Measurements from ENCODE around the gene ATP6V0E2. TPM values are rescaled to one million over a fixed set of nuclear protein-coding genes. Genes with fewer than 3 reads are reported as not detected.

ATP6V0E2 gene
- total and polyA plus RNA-seq, 2 experiments from 2014 or later, result 11.6 to 25.6 TPM

- Histone ChIP-seq H3K9me3 (ENCODE audit: low read depth) (no peaks in the 10 kb centered on the region), H3K27ac (no peak overlapping the region), H3K27me3 (no peaks in the 10 kb centered on the region), H3K79me2 (no peaks in the 10 kb centered on the region), H3K36me3 (replicated peaks; ENCODE audit: insufficient read depth, low read depth) (no peaks in the 10 kb centered on the region), H3K4me2 (no peak overlapping the region), H3K9me2 (replicated peaks; ENCODE audit: insufficient read depth) (no peaks in the 10 kb centered on the region), H3K4me1 (ENCODE audit: insufficient read depth) (no peaks in the 10 kb centered on the region), H4K20me1 (ENCODE audit: insufficient read depth, poor library complexity, severe bottlenecking) (no peaks in the 10 kb centered on the region), H3K4me3 (no peak overlapping the region), H2AFZ (no peak overlapping the region)
- WGBS (ENCODE audit: low lambda C conversion rate, missing lambda C conversion rate), result 83% methylated on average over 5 of the region's 5 CpGs
- no peak for DNase-seq (ENCODE audit: low spot score)
- TF ChIP-seq EZH2phosphoT487 (IDR thresholded peaks at IDR 0.05; ENCODE audit: low read depth, severe bottlenecking, unreplicated experiment), result no peak
- TF ChIP-seq EZH2 (IDR thresholded peaks at IDR 0.05; ENCODE audit: borderline replicate concordance), result no peak
- no peak for TF ChIP-seq CTCF (IDR thresholded peaks at IDR 0.05; ENCODE audit: poor library complexity)
Observed at GRCh38 chr7:149845257-149845980, 28.4 kb upstream of the ATP6V0E2 start.

GRCh38 chr7:149846021-149846420 is 27.7 kb upstream of the ATP6V0E2 start:
- TF ChIP-seq EZH2 (IDR thresholded peaks at IDR 0.05; ENCODE audit: borderline replicate concordance) (no peak), CTCF (IDR thresholded peaks at IDR 0.05; ENCODE audit: poor library complexity) (no peak), EZH2phosphoT487 (IDR thresholded peaks at IDR 0.05; ENCODE audit: low read depth, severe bottlenecking, unreplicated experiment) (no peak)
- Histone ChIP-seq H3K79me2 (no peaks in the 10 kb centered on the region), H4K20me1 (ENCODE audit: insufficient read depth, poor library complexity, severe bottlenecking) (no peaks in the 10 kb centered on the region), H2AFZ (no peak overlapping the region), H3K9me2 (replicated peaks; ENCODE audit: insufficient read depth) (no peaks in the 10 kb centered on the region), H3K4me1 (ENCODE audit: insufficient read depth) (no peaks in the 10 kb centered on the region), H3K4me3 (no peak overlapping the region), H3K27me3 (no peaks in the 10 kb centered on the region), H3K9me3 (ENCODE audit: low read depth) (no peaks in the 10 kb centered on the region), H3K4me2 (no peak overlapping the region), H3K36me3 (replicated peaks; ENCODE audit: insufficient read depth, low read depth) (no peaks in the 10 kb centered on the region), H3K27ac (no peak overlapping the region)
- DNase-seq (ENCODE audit: low spot score), result no peak
- 93% methylated on average over 9 of the region's 9 CpGs for WGBS (ENCODE audit: low lambda C conversion rate, missing lambda C conversion rate)

GRCh38 chr7:149846436-149847046 is 27.2 kb upstream of the ATP6V0E2 start:
- Histone ChIP-seq H3K4me3 (no peak overlapping the region), H3K9me2 (replicated peaks; ENCODE audit: insufficient read depth) (no peaks in the 10 kb centered on the region), H3K36me3 (replicated peaks; ENCODE audit: insufficient read depth, low read depth) (no peaks in the 10 kb centered on the region), H2AFZ (no peak overlapping the region), H3K79me2 (no peaks in the 10 kb centered on the region), H3K4me2 (no peak overlapping the region), H3K4me1 (ENCODE audit: insufficient read depth) (no peaks in the 10 kb centered on the region), H4K20me1 (ENCODE audit: insufficient read depth, poor library complexity, severe bottlenecking) (no peaks in the 10 kb centered on the region), H3K27ac (no peak overlapping the region), H3K9me3 (ENCODE audit: low read depth) (no peaks in the 10 kb centered on the region), H3K27me3 (no peaks in the 10 kb centered on the region)
- WGBS (ENCODE audit: low lambda C conversion rate, missing lambda C conversion rate), result 93% methylated on average over 3 of the region's 3 CpGs
- no peak for TF ChIP-seq EZH2phosphoT487 (IDR thresholded peaks at IDR 0.05; ENCODE audit: low read depth, severe bottlenecking, unreplicated experiment)
- no peak for TF ChIP-seq CTCF (IDR thresholded peaks at IDR 0.05; ENCODE audit: poor library complexity)
- TF ChIP-seq EZH2 (IDR thresholded peaks at IDR 0.05; ENCODE audit: borderline replicate concordance), result no peak
- no peak for DNase-seq (ENCODE audit: low spot score)

Measured in hepatocyte (in vitro differentiated cells).